H9 (cell line): ENCODE measurements around the gene TMTC2. TPM values are rescaled to one million over a fixed set of nuclear protein-coding genes. Genes with fewer than 3 reads are reported as not detected.

Source experiments
- DNase-seq: peaks from one replicate; pipeline ENCODE4 v3.0.0-alpha.2; 2017
- H2AFZ ChIP-seq: one replicate; pipeline ENCODE4 v1.6.1; 2013; ENCODE audit warnings: mild to moderate bottlenecking, low read length, control low read depth, moderate library complexity
- H2AK5ac ChIP-seq: 2 replicates; pipeline ENCODE4 v1.6.1; 2013; ENCODE audit warnings: low read length, control low read depth, mixed read lengths; ENCODE audit not compliant: insufficient read length
- H2BK120ac ChIP-seq: one replicate; pipeline ENCODE4 v1.6.1; 2013; ENCODE audit warnings: low read depth, mild to moderate bottlenecking, low read length, control low read depth, inconsistent platforms; ENCODE audit not compliant: poor library complexity, severe bottlenecking
- H2BK12ac ChIP-seq: 2 replicates; pipeline ENCODE4 v1.6.1; 2013; ENCODE audit warnings: low read length, control low read depth, mixed read lengths, low read depth; ENCODE audit not compliant: insufficient read length
- H2BK15ac ChIP-seq: 2 replicates; pipeline ENCODE4 v1.6.1; 2013; ENCODE audit warnings: low read depth, low read length, control low read depth
- H2BK20ac ChIP-seq: one replicate; pipeline ENCODE4 v1.6.1; 2013; ENCODE audit warnings: low read depth, mild to moderate bottlenecking, low read length, control low read depth, inconsistent platforms; ENCODE audit not compliant: poor library complexity, severe bottlenecking
- H2BK5ac ChIP-seq: 2 replicates; pipeline ENCODE4 v1.6.1; 2013; ENCODE audit warnings: low read length, control low read depth, mixed read lengths; ENCODE audit not compliant: insufficient read length
- H3K14ac ChIP-seq: 2 replicates; pipeline ENCODE4 v1.6.1; 2013; ENCODE audit warnings: low read length, control low read depth; ENCODE audit not compliant: insufficient read depth
- H3K18ac ChIP-seq: 2 replicates; pipeline ENCODE4 v1.6.1; 2013; ENCODE audit warnings: low read depth, mild to moderate bottlenecking, mixed read lengths, low read length, control low read depth; ENCODE audit not compliant: insufficient read length
- H3K23ac ChIP-seq: 2 replicates; pipeline ENCODE4 v1.6.1; 2013; ENCODE audit warnings: low read length, control low read depth, mixed read lengths, low read depth; ENCODE audit not compliant: insufficient read length
- H3K23me2 ChIP-seq: 2 replicates; pipeline ENCODE4 v1.6.1; 2013; ENCODE audit warnings: low read depth, mild to moderate bottlenecking, mixed read lengths, low read length, control low read depth; ENCODE audit not compliant: insufficient read length, poor library complexity, severe bottlenecking
- H3K27ac ChIP-seq: 2 replicates; pipeline ENCODE4 v1.5.1; 2013; ENCODE audit warnings: low read length, control low read depth, mixed read lengths, low read depth; ENCODE audit not compliant: insufficient read length
- H3K27me3 ChIP-seq: 2 replicates; pipeline ENCODE4 v1.6.1; 2013; ENCODE audit warnings: low read length, control low read depth, inconsistent platforms; ENCODE audit not compliant: insufficient read depth
- H3K4ac ChIP-seq: 2 replicates; pipeline ENCODE4 v1.6.1; 2013; ENCODE audit warnings: low read depth, mild to moderate bottlenecking, control low read depth, inconsistent platforms, low read length, moderate library complexity
- H3K4me1 ChIP-seq: 2 replicates; pipeline ENCODE4 v1.6.1; 2013; ENCODE audit warnings: low read length, control low read depth, inconsistent platforms; ENCODE audit not compliant: insufficient read depth
- H3K4me2 ChIP-seq: 2 replicates; pipeline ENCODE4 v1.6.1; 2013; ENCODE audit warnings: low read length, control low read depth, mixed read lengths; ENCODE audit not compliant: insufficient read length, insufficient read depth
- H3K56ac ChIP-seq: 2 replicates; pipeline ENCODE4 v1.6.1; 2013; ENCODE audit warnings: low read depth, mild to moderate bottlenecking, mixed read lengths, low read length, control low read depth; ENCODE audit not compliant: insufficient read length
- H3K79me1 ChIP-seq: 2 replicates; pipeline ENCODE4 v1.6.1; 2013; ENCODE audit warnings: low read depth, mild to moderate bottlenecking, moderate library complexity, low read length, control low read depth, inconsistent platforms; ENCODE audit not compliant: insufficient read depth, poor library complexity, severe bottlenecking
- H3K79me2 ChIP-seq: 2 replicates; pipeline ENCODE4 v1.6.1; 2013; ENCODE audit warnings: low read length, control low read depth, inconsistent platforms; ENCODE audit not compliant: insufficient read depth
- H3K9ac ChIP-seq: 2 replicates; pipeline ENCODE4 v1.6.1; 2013; ENCODE audit warnings: low read length, control low read depth, mixed read lengths; ENCODE audit not compliant: insufficient read length; ENCODE audit errors: extremely low read depth
- H3K9me3 ChIP-seq: one replicate; pipeline ENCODE4 v1.6.1; 2013; ENCODE audit warnings: low read depth, low read length, inconsistent platforms; ENCODE audit not compliant: control insufficient read depth
- H3T11ph ChIP-seq: one replicate; pipeline ENCODE4 v1.6.1; 2013; ENCODE audit warnings: mild to moderate bottlenecking, low read length, control low read depth, inconsistent platforms
- H4K20me1 ChIP-seq: one replicate; pipeline ENCODE4 v1.6.1; 2013; ENCODE audit not compliant: control insufficient read depth, insufficient read length, insufficient read depth
- H4K5ac ChIP-seq: 2 replicates; pipeline ENCODE4 v1.6.1; 2013; ENCODE audit warnings: low read depth, mild to moderate bottlenecking, mixed read lengths, low read length, control low read depth; ENCODE audit not compliant: insufficient read length
- H4K8ac ChIP-seq: replicated peaks from 2 replicates; pipeline ENCODE4 v1.6.1; 2013; ENCODE audit warnings: low read length, control low read depth, mixed read lengths, low read depth; ENCODE audit not compliant: insufficient read length
- H4K91ac ChIP-seq: 2 replicates; pipeline ENCODE4 v1.6.1; 2013; ENCODE audit warnings: low read depth, mild to moderate bottlenecking, moderate library complexity, mixed read lengths, low read length, control low read depth; ENCODE audit not compliant: insufficient read length
- H3K27ac Mint-ChIP-seq, 3 experiments: 2 replicates in 2 of 3; 3 replicates in 1 of 3; pipeline ENCODE4 v1.8.0; 2020 to 2021; ENCODE audit warnings: mixed read lengths in 3 of 3, mild to moderate bottlenecking in 1 of 3, moderate library complexity in 1 of 3
- H3K27me3 Mint-ChIP-seq: 2 replicates; pipeline ENCODE4 v1.8.0; 2021; ENCODE audit warnings: low read depth, mild to moderate bottlenecking, moderate library complexity, mixed read lengths
- H3K36me3 Mint-ChIP-seq, 3 experiments: 2 replicates in 2 of 3; 3 replicates in 1 of 3; pipeline ENCODE4 v1.8.0; 2020 to 2021; ENCODE audit warnings: low read depth in 3 of 3, mixed read lengths in 3 of 3; ENCODE audit not compliant: insufficient read depth in 1 of 3
- H3K4me1 Mint-ChIP-seq, 2 experiments: 2 replicates each; pipeline ENCODE4 v1.8.0; 2020; ENCODE audit warnings: mixed read lengths in 2 of 2
- H3K4me3 Mint-ChIP-seq, 2 experiments: 2 replicates in 1 of 2; 3 replicates in 1 of 2; pipeline ENCODE4 v1.8.0; 2020 to 2021; ENCODE audit warnings: mild to moderate bottlenecking in 2 of 2, mixed read lengths in 2 of 2, moderate library complexity in 1 of 2
- H3K9me3 Mint-ChIP-seq, 2 experiments: 2 replicates in 1 of 2; 3 replicates in 1 of 2; pipeline ENCODE4 v1.8.0; 2020; ENCODE audit warnings: mild to moderate bottlenecking in 2 of 2, mixed read lengths in 2 of 2, moderate library complexity in 1 of 2
- CTCF ChIP-seq: fragments of 200-600 bp; sonication (generic); conservative IDR thresholded peaks from 3 replicates; pipeline ENCODE4 v1.8.0; 2021; ENCODE audit warnings: antibody characterized with exemption, mild to moderate bottlenecking
- WGBS: extraction: QIAGEN DNeasy Blood & Tissue Kit; methylation state at CpG from one replicate; pipeline ENCODE4 v1.1.7; 2013; ENCODE audit warnings: missing lambda C conversion rate, low lambda C conversion rate, mixed read lengths; ENCODE audit not compliant: insufficient read length; ENCODE audit errors: extremely low coverage; 5-methylcytosine and 5-hydroxymethylcytosine counted together
- total RNA-seq: library from RNA; stranded (reverse); gene quantifications from 2 replicates; pipeline ENCODE4 v1.2.1, GENCODE V29; 2021

TMTC2 gene
- total RNA-seq, 1 experiment from 2014 or later = 3.1 TPM

- H2BK20ac ChIP-seq = no peak overlapping the region
- H2BK5ac ChIP-seq = no peak overlapping the region
- no peaks in the 10 kb centered on the region for H3K27me3 ChIP-seq
- no peaks in the 10 kb centered on the region for H4K20me1 ChIP-seq
- H3K36me3 Mint-ChIP-seq = no peaks in the 10 kb centered on the region
- no CpG with 5 or more reads among the region's 4 CpGs for WGBS
- H4K91ac ChIP-seq = no peak overlapping the region
- H3K18ac ChIP-seq = no peak overlapping the region
- no peak overlapping the region for H3K4me2 ChIP-seq
- no peaks in the 10 kb centered on the region for H3K4me1 ChIP-seq
- H3K79me2 ChIP-seq = no peaks in the 10 kb centered on the region
- H3K9me3 Mint-ChIP-seq = no peaks in the 10 kb centered on the region; a peak in 1 of 5 replicates
- no peaks in the 10 kb centered on the region for H3K27me3 Mint-ChIP-seq
- H3K4me1 Mint-ChIP-seq = peaks cover 3% of the 10 kb centered on the region in 2 experiments
- no peak overlapping the region for H3K56ac ChIP-seq
- H3K9me3 ChIP-seq = no peaks in the 10 kb centered on the region
- H4K5ac ChIP-seq = no peak overlapping the region
- H3K23ac ChIP-seq = no peak overlapping the region
- no peak overlapping the region for H2AFZ ChIP-seq
- H3K14ac ChIP-seq = no peak overlapping the region
- TF ChIP-seq CTCF = no peak
- H3K4me3 Mint-ChIP-seq = no peak overlapping the region
- no peak overlapping the region for H2BK120ac ChIP-seq
- no peak overlapping the region for H3K9ac ChIP-seq
- H2BK15ac ChIP-seq = no peak overlapping the region
- no peak overlapping the region for H3K27ac ChIP-seq
- H4K8ac ChIP-seq = no peak overlapping the region
- DNase-seq = no peak
- H3K79me1 ChIP-seq = no peaks in the 10 kb centered on the region
- no peak overlapping the region for H3T11ph ChIP-seq
- H2BK12ac ChIP-seq = no peak overlapping the region
- H2AK5ac ChIP-seq = no peak overlapping the region
- no peak overlapping the region; a peak in 1 of 7 replicates for H3K27ac Mint-ChIP-seq
- H3K23me2 ChIP-seq = no peaks in the 10 kb centered on the region
- H3K4ac ChIP-seq = no peak overlapping the region
Measured at GRCh38 chr12:82971584-82971983, 284.9 kb downstream of the TMTC2 start.
